ENCODE measurements around the gene CDKL2. TPM values are rescaled to one million over a fixed set of nuclear protein-coding genes. Genes with fewer than 3 reads are reported as not detected.

CDKL2 gene
- total and polyA plus RNA-seq, 2 experiments from 2014 or later: not detected

DNA sequence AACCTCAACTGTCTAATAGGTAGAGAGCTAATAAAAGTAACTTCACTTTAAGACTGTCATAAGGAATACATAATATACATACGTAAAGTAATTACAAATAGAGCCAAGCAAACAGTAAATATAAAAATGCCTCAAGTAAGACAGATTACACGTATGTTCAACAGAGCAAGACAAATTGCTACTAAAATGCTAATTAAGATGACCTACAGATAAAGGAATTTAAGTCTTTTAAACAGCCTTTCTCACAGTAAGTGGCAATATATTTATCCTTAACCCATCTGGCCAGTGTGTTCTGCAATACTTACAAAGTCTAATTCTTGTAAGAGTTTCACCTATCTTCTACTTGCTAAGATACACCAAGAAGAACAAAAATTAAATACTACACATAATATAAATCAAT lies 30.2 kb upstream of the CDKL2 start:
- Histone ChIP-seq H3K27ac (no peak overlapping the region), H3K9me2 (ENCODE audit: insufficient read depth) (no peaks in the 10 kb centered on the region), H3K9me3 (ENCODE audit: low read depth) (no peaks in the 10 kb centered on the region), H3K4me3 (no peak overlapping the region), H3K27me3 (replicated peaks; ENCODE audit: insufficient read depth) (no peaks in the 10 kb centered on the region), H3K36me3 (ENCODE audit: low read depth) (peaks cover 42% of the 10 kb centered on the region), H3K9ac (no peak overlapping the region), H3F3A (ENCODE audit: insufficient read depth) (0 out of 2 replicates have a peak, but pooled peaks cover 9% of the 10 kb centered on the region), H3K79me2 (ENCODE audit: insufficient read depth) (peaks cover 100% of the 10 kb centered on the region), H4K20me1 (ENCODE audit: insufficient read depth) (peaks cover 12% of the 10 kb centered on the region; the same call in 1 of the 2 replicates), H3K4me2 (ENCODE audit: unreplicated experiment) (no peak overlapping the region), H3K4me1 (ENCODE audit: insufficient read depth) (peaks cover 28% of the 10 kb centered on the region), H2AFZ (no peak overlapping the region)
- WGBS, 2 experiments (ENCODE audit: low coverage in 1 of 2, low lambda C conversion rate in 2 of 2, missing lambda C conversion rate in 2 of 2): 73 to 76% methylated on average over 2 of the region's 2 CpGs
- DNase-seq: no peak
- TF ChIP-seq EZH2phosphoT487 (IDR thresholded peaks at IDR 0.05; ENCODE audit: insufficient read depth, low read depth) (no peak), EZH2 (IDR thresholded peaks at IDR 0.05; ENCODE audit: insufficient read depth, poor library complexity, severe bottlenecking) (no peak)
- in situ Hi-C loops (cut with MboI): no loop called here

DNA sequence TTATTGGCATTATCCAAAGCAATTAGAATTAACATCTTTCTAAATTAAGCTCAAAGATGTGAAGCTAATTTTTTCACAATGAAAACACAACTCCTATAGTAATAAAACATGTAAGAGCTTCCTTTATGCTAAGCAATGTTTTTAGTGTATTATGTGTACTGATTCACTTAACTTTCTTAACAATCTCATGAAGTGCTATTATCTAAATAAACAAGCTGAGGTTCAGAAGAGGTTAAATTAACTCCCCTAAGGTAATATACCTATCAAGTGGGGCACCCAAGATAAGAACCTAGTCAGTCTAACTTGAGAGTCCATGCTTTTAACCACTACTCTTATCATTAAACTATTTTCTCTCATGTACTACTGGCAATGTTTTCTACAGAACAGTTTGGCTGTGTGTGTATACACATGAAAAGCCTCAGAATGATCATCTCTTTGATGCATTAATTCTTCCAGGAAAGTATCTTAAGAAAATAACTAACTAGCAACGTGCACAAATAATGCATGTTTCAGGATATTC lies 29.2 kb upstream of the CDKL2 start:
- Histone ChIP-seq H4K20me1 (ENCODE audit: insufficient read depth) (peaks cover 7% of the 10 kb centered on the region; the same call in 1 of the 2 replicates), H3K9ac (no peak overlapping the region), H3K79me2 (ENCODE audit: insufficient read depth) (peaks cover 99% of the 10 kb centered on the region), H3F3A (ENCODE audit: insufficient read depth) (0 out of 2 replicates have a peak, but pooled peaks cover 9% of the 10 kb centered on the region), H3K36me3 (ENCODE audit: low read depth) (peaks cover 51% of the 10 kb centered on the region), H3K27ac (no peak overlapping the region), H3K9me3 (ENCODE audit: low read depth) (no peaks in the 10 kb centered on the region), H3K4me3 (no peak overlapping the region), H2AFZ (no peak overlapping the region), H3K27me3 (replicated peaks; ENCODE audit: insufficient read depth) (no peaks in the 10 kb centered on the region), H3K9me2 (ENCODE audit: insufficient read depth) (no peaks in the 10 kb centered on the region), H3K4me2 (ENCODE audit: unreplicated experiment) (no peak overlapping the region), H3K4me1 (ENCODE audit: insufficient read depth) (peaks cover 20% of the 10 kb centered on the region)
- in situ Hi-C loops (cut with MboI): no loop called here
- DNase-seq: no peak
- TF ChIP-seq EZH2 (IDR thresholded peaks at IDR 0.05; ENCODE audit: insufficient read depth, poor library complexity, severe bottlenecking): no peak
- TF ChIP-seq EZH2phosphoT487 (IDR thresholded peaks at IDR 0.05; ENCODE audit: insufficient read depth, low read depth): no peak
- 94 to 100% methylated on average over 1 of the region's 1 CpG for WGBS, 2 experiments (ENCODE audit: low coverage in 1 of 2, low lambda C conversion rate in 2 of 2, missing lambda C conversion rate in 2 of 2)

DNA sequence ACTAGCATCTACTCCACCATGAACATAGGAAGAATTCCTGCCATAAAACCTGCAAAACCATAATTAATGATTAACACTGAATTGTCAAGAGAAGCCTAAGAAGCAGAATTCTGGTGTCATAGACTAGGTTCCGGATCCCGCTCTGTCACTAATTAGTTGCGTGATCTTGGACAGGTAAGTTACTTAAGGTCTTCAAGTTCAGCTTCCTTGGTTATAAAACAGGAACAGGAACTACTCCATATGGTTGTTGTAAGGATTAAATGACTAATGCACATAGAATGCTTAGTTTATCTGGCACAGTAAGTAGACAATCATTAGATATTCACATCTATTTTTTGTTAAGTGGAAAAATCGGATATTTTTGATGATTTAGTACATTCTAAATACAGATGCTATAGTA lies 28.5 kb upstream of the CDKL2 start:
- peaks cover 20% of the 10 kb centered on the region for H3K4me1 ChIP-seq (ENCODE audit: insufficient read depth)
- H3K9me2 ChIP-seq (ENCODE audit: insufficient read depth): no peaks in the 10 kb centered on the region
- H3K36me3 ChIP-seq (ENCODE audit: low read depth): peaks cover 58% of the 10 kb centered on the region
- no peak overlapping the region for H3K4me3 ChIP-seq
- H3K79me2 ChIP-seq (ENCODE audit: insufficient read depth): peaks cover 99% of the 10 kb centered on the region
- H2AFZ ChIP-seq: no peak overlapping the region
- peaks cover 13% of the 10 kb centered on the region; the same call in 1 of the 2 replicates for H3F3A ChIP-seq (ENCODE audit: insufficient read depth)
- H4K20me1 ChIP-seq (ENCODE audit: insufficient read depth): peaks cover 7% of the 10 kb centered on the region; the same call in 1 of the 2 replicates
- DNase-seq: peak; percentile 46
- H3K9ac ChIP-seq: no peak overlapping the region
- 95 to 96% methylated on average over 4 of the region's 4 CpGs for WGBS, 2 experiments (ENCODE audit: low coverage in 1 of 2, low lambda C conversion rate in 2 of 2, missing lambda C conversion rate in 2 of 2)
- no peaks in the 10 kb centered on the region for H3K9me3 ChIP-seq (ENCODE audit: low read depth)
- H3K27me3 ChIP-seq (replicated peaks; ENCODE audit: insufficient read depth): no peaks in the 10 kb centered on the region
- TF ChIP-seq EZH2 (IDR thresholded peaks at IDR 0.05; ENCODE audit: insufficient read depth, poor library complexity, severe bottlenecking) (no peak), EZH2phosphoT487 (IDR thresholded peaks at IDR 0.05; ENCODE audit: insufficient read depth, low read depth) (no peak)
- in situ Hi-C loops (cut with MboI): no loop called here
- no peak overlapping the region for H3K4me2 ChIP-seq (ENCODE audit: unreplicated experiment)
- H3K27ac ChIP-seq: no peak overlapping the region

DNA sequence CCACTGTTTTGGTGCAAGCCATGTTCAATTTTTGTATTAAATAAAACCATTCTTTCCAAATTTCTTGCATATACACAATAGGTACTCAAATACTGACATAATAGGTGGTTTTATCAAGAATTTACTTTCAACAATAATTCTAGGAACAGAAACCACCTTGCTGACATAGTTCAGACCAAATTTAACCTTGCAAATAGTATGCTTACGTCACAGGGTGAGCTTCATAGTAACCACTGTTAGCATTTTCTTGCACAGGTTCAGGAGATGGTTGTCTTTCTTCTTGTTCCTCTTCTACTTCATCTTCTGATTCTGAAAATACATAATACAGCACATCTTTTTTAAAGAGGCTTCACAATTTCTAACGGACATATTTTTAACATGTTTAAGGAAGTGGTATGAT lies 25.2 kb upstream of the CDKL2 start:
- Histone ChIP-seq H3K9me3 (ENCODE audit: low read depth) (no peaks in the 10 kb centered on the region), H3K4me2 (ENCODE audit: unreplicated experiment) (no peak overlapping the region), H3K9me2 (ENCODE audit: insufficient read depth) (no peaks in the 10 kb centered on the region), H3K27ac (no peak overlapping the region), H3F3A (ENCODE audit: insufficient read depth) (peaks cover 13% of the 10 kb centered on the region; the same call in 1 of the 2 replicates), H3K4me3 (no peak overlapping the region), H3K79me2 (ENCODE audit: insufficient read depth) (peaks cover 99% of the 10 kb centered on the region), H3K9ac (no peak overlapping the region), H3K27me3 (replicated peaks; ENCODE audit: insufficient read depth) (no peaks in the 10 kb centered on the region), H2AFZ (no peak overlapping the region), H3K36me3 (ENCODE audit: low read depth) (peaks cover 63% of the 10 kb centered on the region), H4K20me1 (ENCODE audit: insufficient read depth) (peaks cover 4% of the 10 kb centered on the region; the same call in 1 of the 2 replicates), H3K4me1 (ENCODE audit: insufficient read depth) (peaks cover 17% of the 10 kb centered on the region)
- 93 to 96% methylated on average over 2 of the region's 2 CpGs for WGBS, 2 experiments (ENCODE audit: low coverage in 1 of 2, low lambda C conversion rate in 2 of 2, missing lambda C conversion rate in 2 of 2)
- TF ChIP-seq EZH2phosphoT487 (IDR thresholded peaks at IDR 0.05; ENCODE audit: insufficient read depth, low read depth): no peak
- no peak for DNase-seq
- in situ Hi-C loops (cut with MboI): no loop called here
